NB4 (cell line): ENCODE measurements around the gene RRAS.

Experiments
- MAX ChIP-seq: IDR thresholded peaks from 2 replicates; pipeline ENCODE4 v1.6.1; 2011; ENCODE audit warnings: low read depth, low read length
- MYC ChIP-seq: IDR thresholded peaks from 2 replicates; pipeline ENCODE4 v1.6.1; 2011; ENCODE audit warnings: low read depth, low read length
- POLR2A ChIP-seq: IDR thresholded peaks from 2 replicates; pipeline ENCODE4 v1.6.1; 2011; ENCODE audit warnings: mild to moderate bottlenecking; ENCODE audit not compliant: insufficient read length; ENCODE audit errors: extremely low read depth
- TF ChIP-seq, protein P1 (sequence below): IDR thresholded peaks from one replicate; pipeline ENCODE4 v1.5.1; 2012; ENCODE audit warnings: low read depth, low read length

- TF ChIP-seq, protein P1, sequence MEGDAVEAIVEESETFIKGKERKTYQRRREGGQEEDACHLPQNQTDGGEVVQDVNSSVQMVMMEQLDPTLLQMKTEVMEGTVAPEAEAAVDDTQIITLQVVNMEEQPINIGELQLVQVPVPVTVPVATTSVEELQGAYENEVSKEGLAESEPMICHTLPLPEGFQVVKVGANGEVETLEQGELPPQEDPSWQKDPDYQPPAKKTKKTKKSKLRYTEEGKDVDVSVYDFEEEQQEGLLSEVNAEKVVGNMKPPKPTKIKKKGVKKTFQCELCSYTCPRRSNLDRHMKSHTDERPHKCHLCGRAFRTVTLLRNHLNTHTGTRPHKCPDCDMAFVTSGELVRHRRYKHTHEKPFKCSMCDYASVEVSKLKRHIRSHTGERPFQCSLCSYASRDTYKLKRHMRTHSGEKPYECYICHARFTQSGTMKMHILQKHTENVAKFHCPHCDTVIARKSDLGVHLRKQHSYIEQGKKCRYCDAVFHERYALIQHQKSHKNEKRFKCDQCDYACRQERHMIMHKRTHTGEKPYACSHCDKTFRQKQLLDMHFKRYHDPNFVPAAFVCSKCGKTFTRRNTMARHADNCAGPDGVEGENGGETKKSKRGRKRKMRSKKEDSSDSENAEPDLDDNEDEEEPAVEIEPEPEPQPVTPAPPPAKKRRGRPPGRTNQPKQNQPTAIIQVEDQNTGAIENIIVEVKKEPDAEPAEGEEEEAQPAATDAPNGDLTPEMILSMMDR, result no peak
- TF ChIP-seq MAX (no peak), POLR2A (no peak), MYC (no peak)
Measured at GRCh38 chr19:49605605-49606004, 34.3 kb downstream of the RRAS start.
